Endodermal cell (in vitro differentiated cells): Measurements from ENCODE around the gene ALS2CL. TPM values are rescaled to one million over a fixed set of nuclear protein-coding genes. Genes with fewer than 3 reads are reported as not detected.
A peak's percentile ranks its signal among the peaks of the same experiment; 100 is the strongest.

Experiments
- DNase-seq: peaks from one replicate; pipeline ENCODE4 v3.0.0-alpha.2; 2017
- H3K27ac ChIP-seq: 2 replicates; pipeline ENCODE4 v1.5.1; 2013; ENCODE audit warnings: mild to moderate bottlenecking, low read depth, low read length, moderate library complexity
- H3K27me3 ChIP-seq: 2 replicates; pipeline ENCODE4 v1.6.1; 2013; ENCODE audit warnings: mild to moderate bottlenecking, low read length, moderate library complexity; ENCODE audit not compliant: insufficient read depth, control insufficient read depth, poor library complexity, severe bottlenecking
- H3K36me3 ChIP-seq: 2 replicates; pipeline ENCODE4 v1.7.0; 2013; ENCODE audit warnings: mild to moderate bottlenecking, low read length, moderate library complexity; ENCODE audit not compliant: control insufficient read depth, insufficient read depth
- H3K4me1 ChIP-seq: one replicate; pipeline ENCODE4 v1.7.0; 2013; ENCODE audit warnings: low read length; ENCODE audit not compliant: control insufficient read depth, insufficient read depth
- H3K4me3 ChIP-seq: 2 replicates; pipeline ENCODE4 v1.5.1; 2013; ENCODE audit warnings: mild to moderate bottlenecking, low read length, moderate library complexity
- H3K9ac ChIP-seq: 2 replicates; pipeline ENCODE4 v1.6.1; 2013; ENCODE audit warnings: mild to moderate bottlenecking, low read length, moderate library complexity; ENCODE audit not compliant: poor library complexity, severe bottlenecking; ENCODE audit errors: extremely low read depth
- H3K9me3 ChIP-seq: 2 replicates; pipeline ENCODE4 v1.6.1; 2013; ENCODE audit warnings: mild to moderate bottlenecking, low read length, moderate library complexity; ENCODE audit not compliant: control insufficient read depth
- H3K27ac Mint-ChIP-seq: 2 replicates; pipeline ENCODE4 v1.8.0; 2020; ENCODE audit warnings: mixed read lengths
- H3K27me3 Mint-ChIP-seq: 2 replicates; pipeline ENCODE4 v1.8.0; 2021; ENCODE audit warnings: mild to moderate bottlenecking, mixed read lengths; ENCODE audit not compliant: insufficient read depth
- H3K36me3 Mint-ChIP-seq: 2 replicates; pipeline ENCODE4 v1.8.0; 2020; ENCODE audit warnings: low read depth, mixed read lengths
- H3K4me1 Mint-ChIP-seq: 2 replicates; pipeline ENCODE4 v1.8.0; 2020; ENCODE audit warnings: mixed read lengths
- H3K4me3 Mint-ChIP-seq: 2 replicates; pipeline ENCODE4 v1.8.0; 2020; ENCODE audit warnings: mild to moderate bottlenecking, moderate library complexity, mixed read lengths
- H3K9me3 Mint-ChIP-seq: 2 replicates; pipeline ENCODE4 v1.8.0; 2020; ENCODE audit warnings: mild to moderate bottlenecking, mixed read lengths
- WGBS, 2 experiments: methylation state at CpG; one replicate each; pipeline versions ENCODE4 v1.1.5 to v1.1.7; 2013; ENCODE audit warnings: missing lambda C conversion rate in 2 of 2, mixed read lengths in 1 of 2; ENCODE audit not compliant: insufficient coverage in 1 of 2, insufficient read length in 1 of 2; 5-methylcytosine and 5-hydroxymethylcytosine counted together
- total RNA-seq, 2 donors: library from RNA; stranded (reverse); fragmentation: NEBNext Ultra II Directional in 1 of 2; extraction: Animal tissue kit (Norgen Biotek cat#: 25700) in 1 of 2; gene quantifications; 2 replicates in 1 of 2; 3 replicates in 1 of 2; pipeline ENCODE4 v1.2.1, GENCODE V29; 2021
- TF ChIP-seq, protein P1 (sequence below): fragments of 200-600 bp; sonication (generic); conservative IDR thresholded peaks from 2 replicates; pipeline ENCODE4 v1.5.0; 2021; ENCODE audit warnings: antibody characterized with exemption, mild to moderate bottlenecking

Gene ALS2CL
- total RNA-seq, 2 donors from 2014 or later: 8.9 to 20.8 TPM

DNA sequence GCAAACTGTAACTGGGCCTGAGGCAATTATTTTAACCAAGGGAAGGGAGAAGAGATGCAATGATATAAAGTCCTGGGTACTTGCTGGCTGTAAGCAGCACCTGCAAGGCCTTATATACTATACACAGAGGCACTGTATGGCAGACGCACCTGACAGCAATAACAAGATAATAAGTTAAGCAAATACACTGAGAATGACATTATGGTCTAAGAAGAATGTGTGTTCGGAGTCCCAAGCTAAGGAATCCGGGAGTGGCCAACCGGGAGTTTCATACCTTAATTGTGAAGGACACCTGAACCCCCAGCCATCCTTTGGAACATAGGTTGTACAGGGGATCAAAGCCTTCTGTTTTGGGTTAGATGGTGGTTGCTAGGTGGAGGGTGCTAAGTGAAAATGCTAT is 67.4 kb downstream of the ALS2CL start:
- Histone ChIP-seq H3K27ac (no peak overlapping the region), H3K9me3 (no peaks in the 10 kb centered on the region), H3K36me3 (no peaks in the 10 kb centered on the region), H3K4me1 (peaks cover 10% of the 10 kb centered on the region), H3K27me3 (no peaks in the 10 kb centered on the region), H3K4me3 (no peak overlapping the region), H3K9ac (no peak overlapping the region)
- Mint-ChIP-seq H3K4me3 (no peak overlapping the region), H3K27me3 (peaks cover 5% of the 10 kb centered on the region), H3K4me1 (peaks cover 30% of the 10 kb centered on the region), H3K27ac (no peak overlapping the region), H3K36me3 (no peaks in the 10 kb centered on the region), H3K9me3 (no peaks in the 10 kb centered on the region)
- TF ChIP-seq, protein P1, sequence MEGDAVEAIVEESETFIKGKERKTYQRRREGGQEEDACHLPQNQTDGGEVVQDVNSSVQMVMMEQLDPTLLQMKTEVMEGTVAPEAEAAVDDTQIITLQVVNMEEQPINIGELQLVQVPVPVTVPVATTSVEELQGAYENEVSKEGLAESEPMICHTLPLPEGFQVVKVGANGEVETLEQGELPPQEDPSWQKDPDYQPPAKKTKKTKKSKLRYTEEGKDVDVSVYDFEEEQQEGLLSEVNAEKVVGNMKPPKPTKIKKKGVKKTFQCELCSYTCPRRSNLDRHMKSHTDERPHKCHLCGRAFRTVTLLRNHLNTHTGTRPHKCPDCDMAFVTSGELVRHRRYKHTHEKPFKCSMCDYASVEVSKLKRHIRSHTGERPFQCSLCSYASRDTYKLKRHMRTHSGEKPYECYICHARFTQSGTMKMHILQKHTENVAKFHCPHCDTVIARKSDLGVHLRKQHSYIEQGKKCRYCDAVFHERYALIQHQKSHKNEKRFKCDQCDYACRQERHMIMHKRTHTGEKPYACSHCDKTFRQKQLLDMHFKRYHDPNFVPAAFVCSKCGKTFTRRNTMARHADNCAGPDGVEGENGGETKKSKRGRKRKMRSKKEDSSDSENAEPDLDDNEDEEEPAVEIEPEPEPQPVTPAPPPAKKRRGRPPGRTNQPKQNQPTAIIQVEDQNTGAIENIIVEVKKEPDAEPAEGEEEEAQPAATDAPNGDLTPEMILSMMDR: no peak
- DNase-seq: no peak
- WGBS, 2 experiments: 95 to 97% methylated on average over 3 to 4 of the region's 4 CpGs

DNA sequence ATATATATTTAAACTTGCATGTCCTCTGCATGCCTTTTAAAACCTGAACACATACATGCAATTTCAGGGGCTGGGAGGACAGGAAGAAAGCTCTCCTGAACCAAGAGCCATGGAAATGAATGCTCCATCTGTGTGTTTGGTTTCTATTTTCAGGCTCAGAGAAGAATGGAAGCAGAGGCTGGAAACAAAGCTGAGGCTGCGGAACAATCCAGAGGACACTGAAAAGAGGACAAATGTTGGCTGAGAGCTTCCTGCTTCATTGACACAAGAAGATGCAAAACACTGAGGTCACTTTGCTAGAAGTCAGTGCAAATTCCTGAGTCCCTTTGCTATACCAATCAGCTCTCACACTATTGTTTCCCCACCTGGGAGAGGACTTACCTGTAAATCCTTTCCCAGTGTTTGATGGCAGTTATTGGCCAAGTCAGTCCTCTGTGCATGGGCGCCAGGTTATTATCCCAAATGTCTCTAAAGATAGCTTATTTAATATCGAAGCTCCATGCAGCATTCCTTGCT is 68.4 kb downstream of the ALS2CL start:
- 90 to 91% methylated on average over 3 of the region's 3 CpGs for WGBS, 2 experiments

DNA sequence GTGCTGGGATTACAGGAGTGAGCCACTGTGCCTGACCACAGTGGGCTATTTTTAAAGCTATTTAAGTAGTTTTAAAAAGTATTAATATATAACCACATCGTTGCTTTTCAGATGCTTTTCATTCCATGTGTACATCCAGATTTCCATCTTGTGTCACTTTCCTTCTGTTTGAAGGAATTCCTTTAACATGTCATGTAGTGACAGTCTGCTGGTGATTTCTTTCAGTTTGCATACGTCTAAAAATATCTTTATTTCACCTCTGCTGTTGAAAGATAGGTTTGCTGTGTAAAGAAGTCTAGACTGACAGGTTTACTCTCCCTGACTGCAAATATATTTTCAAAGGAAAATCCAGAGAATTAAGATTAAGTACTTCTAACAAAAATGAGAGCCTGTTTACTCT is 68.9 kb downstream of the ALS2CL start:
- WGBS, 2 experiments: 92 to 100% methylated on average over 1 of the region's 2 CpGs
- Histone ChIP-seq H3K27ac (no peak overlapping the region), H3K9me3 (no peaks in the 10 kb centered on the region), H3K9ac (no peak overlapping the region), H3K27me3 (no peaks in the 10 kb centered on the region), H3K4me3 (no peak overlapping the region), H3K36me3 (no peaks in the 10 kb centered on the region), H3K4me1 (peaks cover 10% of the 10 kb centered on the region)
- peaks cover 37% of the 10 kb centered on the region for H3K4me1 Mint-ChIP-seq
- H3K4me3 Mint-ChIP-seq: no peak overlapping the region
- no peak for DNase-seq
- H3K27ac Mint-ChIP-seq: no peak overlapping the region
- no peaks in the 10 kb centered on the region for H3K9me3 Mint-ChIP-seq
- TF ChIP-seq, protein P1: no peak
- no peaks in the 10 kb centered on the region for H3K36me3 Mint-ChIP-seq
- H3K27me3 Mint-ChIP-seq: peaks cover under 1% of the 10 kb centered on the region

More for the DNA sequence above, 68.4 kb downstream of the ALS2CL start:
- no peak for DNase-seq
- Mint-ChIP-seq H3K4me3 (no peak overlapping the region), H3K9me3 (no peaks in the 10 kb centered on the region), H3K4me1 (peaks cover 36% of the 10 kb centered on the region), H3K36me3 (no peaks in the 10 kb centered on the region), H3K27ac (peak overlapping the region; percentile 83), H3K27me3 (peaks cover under 1% of the 10 kb centered on the region)
- Histone ChIP-seq H3K4me3 (no peak overlapping the region), H3K9me3 (no peaks in the 10 kb centered on the region), H3K27me3 (no peaks in the 10 kb centered on the region), H3K36me3 (no peaks in the 10 kb centered on the region), H3K9ac (no peak overlapping the region), H3K27ac (no peak overlapping the region), H3K4me1 (peaks cover 10% of the 10 kb centered on the region)
- TF ChIP-seq, protein P1: no peak
